HG03558 (cell line): ENCODE data around the gene PXK.

ENCODE experiments used
- ATAC-seq: cut with Tn5 transposase; IDR thresholded peaks from one replicate; pipeline ENCODE4 v1.9.1; 2021; ENCODE audit warnings: moderate number of reproducible peaks; ENCODE audit not compliant: unreplicated experiment; ENCODE audit errors: extremely low read depth

Gene PXK

GRCh38 chr3:58345457-58345856, 12.8 kb downstream of the PXK start:
- ATAC-seq: no peak

GRCh38 chr3:58346368-58346767, 13.7 kb downstream of the PXK start:
- ATAC-seq: no peak

GRCh38 chr3:58347984-58348383, 15.3 kb downstream of the PXK start:
- no peak for ATAC-seq

- ATAC-seq: no peak
Measured at GRCh38 chr3:58349792-58350626, 17.3 kb downstream of the PXK start.

- no peak for ATAC-seq
Measured at GRCh38 chr3:58350627-58351013, 17.9 kb downstream of the PXK start.

GRCh38 chr3:58351920-58352319, 19.2 kb downstream of the PXK start:
- no peak for ATAC-seq

- ATAC-seq: no peak
Measured at GRCh38 chr3:58352626-58353025, 19.9 kb downstream of the PXK start.

GRCh38 chr3:58353722-58354553, 21.2 kb downstream of the PXK start:
- no peak for ATAC-seq

GRCh38 chr3:58355179-58355578, 22.5 kb downstream of the PXK start:
- ATAC-seq: peak; percentile 38

- no peak for ATAC-seq
Measured at GRCh38 chr3:58356054-58356453, 23.4 kb downstream of the PXK start.

- no peak for ATAC-seq
Measured at GRCh38 chr3:58357402-58357801, 24.7 kb downstream of the PXK start.

GRCh38 chr3:58358092-58358491, 25.4 kb downstream of the PXK start:
- no peak for ATAC-seq

GRCh38 chr3:58358808-58359207, 26.1 kb downstream of the PXK start:
- ATAC-seq: no peak

GRCh38 chr3:58359621-58360020, 26.9 kb downstream of the PXK start:
- ATAC-seq: no peak

- ATAC-seq: no peak
Measured at GRCh38 chr3:58361866-58362265, 29.2 kb downstream of the PXK start.

- ATAC-seq: no peak
Measured at GRCh38 chr3:58366699-58367098, 34.0 kb downstream of the PXK start.

GRCh38 chr3:58369038-58369437, 36.3 kb downstream of the PXK start:
- no peak for ATAC-seq

- ATAC-seq: no peak
Measured at GRCh38 chr3:58369876-58370275, 37.2 kb downstream of the PXK start.

- no peak for ATAC-seq
Measured at GRCh38 chr3:58370407-58370806, 37.7 kb downstream of the PXK start.

- no peak for ATAC-seq
Measured at GRCh38 chr3:58371754-58372153, 39.1 kb downstream of the PXK start.

- ATAC-seq: no peak
Measured at GRCh38 chr3:58375254-58375653, 42.6 kb downstream of the PXK start.
